ENCODE measurements around the gene PPP1R36.
"Not testable (repeated sequence)": the region's sequence is repeated elsewhere in the genome, so short reads cannot be mapped to it uniquely, and the experiment has no call there.

PPP1R36 gene

DNA sequence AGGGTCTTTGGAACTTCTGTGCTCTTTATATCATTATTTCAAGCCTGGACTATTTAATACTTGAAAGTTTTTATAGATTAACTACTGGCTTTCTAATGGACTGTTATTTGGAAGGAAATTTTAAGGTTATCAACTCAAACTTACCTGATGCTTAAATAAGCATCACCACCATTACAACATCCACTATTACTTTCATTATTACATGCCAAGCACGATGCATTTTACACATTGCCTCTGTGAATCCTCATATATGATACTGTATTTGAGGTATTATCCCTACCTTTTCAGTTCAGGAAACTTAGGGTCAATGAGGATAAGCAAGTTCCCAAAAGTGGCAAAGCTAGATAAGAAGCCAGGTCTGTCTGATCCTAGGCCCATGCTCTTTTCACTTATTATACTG, 32.8 kb upstream of the PPP1R36 start:
- no peak for DNase-seq (ENCODE audit: low read depth, low spot score)

DNA sequence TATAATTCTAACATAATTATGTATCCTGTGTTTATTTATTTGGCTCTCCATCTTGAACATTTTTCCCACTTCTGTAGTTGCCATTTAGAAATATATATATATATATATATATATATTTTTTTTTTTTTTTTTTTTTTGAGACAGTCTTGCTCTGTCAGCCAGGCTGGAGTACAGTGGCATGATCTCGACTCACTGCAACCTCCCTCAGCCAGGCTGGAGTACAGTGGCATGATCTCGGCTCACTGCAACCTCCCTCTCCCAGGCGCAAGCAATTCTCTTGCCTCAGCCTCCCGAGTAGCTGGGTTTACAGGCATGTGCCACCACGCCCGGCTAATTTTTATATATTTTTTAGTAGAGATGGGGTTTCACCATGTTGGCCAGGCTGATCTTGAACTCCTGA, 32.1 kb upstream of the PPP1R36 start:
- DNase-seq (ENCODE audit: low read depth, low spot score); H3K4me3 ChIP-seq (ENCODE audit: low read length): not testable (repeated sequence)

More for the DNA sequence above, 32.8 kb upstream of the PPP1R36 start:
- H3K4me3 ChIP-seq (ENCODE audit: low read length) = no peak overlapping the region

DNA sequence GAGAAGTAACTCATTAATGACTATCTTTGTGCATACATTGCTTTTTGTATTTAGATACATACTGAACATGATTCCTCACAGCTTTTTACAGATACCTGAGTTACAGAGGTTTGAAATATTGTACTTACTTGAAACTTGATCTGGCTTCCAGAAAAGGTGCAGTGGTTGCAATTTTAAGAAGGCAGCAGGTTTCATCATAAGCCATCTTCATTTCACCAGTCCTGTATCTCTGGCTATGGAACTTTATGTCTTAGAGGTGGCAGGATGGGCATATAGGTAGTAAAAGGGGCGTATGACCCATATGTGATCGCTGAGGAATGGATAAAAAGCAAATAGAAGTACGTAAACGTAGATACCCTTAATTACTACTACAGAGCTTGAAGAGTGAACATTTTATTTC, 31.5 kb upstream of the PPP1R36 start:
- H3K4me3 ChIP-seq (ENCODE audit: low read length) = no peak overlapping the region
- no peak for DNase-seq (ENCODE audit: low read depth, low spot score)

- no peak for DNase-seq (ENCODE audit: low read depth, low spot score)
- H3K4me3 ChIP-seq (ENCODE audit: low read length) = no peak overlapping the region
These were observed 29.1 kb upstream of the PPP1R36 start for GRCh38 chr14:64520699-64521098.

GRCh38 chr14:64522591-64523355, 27.0 kb upstream of the PPP1R36 start:
- H3K4me3 ChIP-seq (ENCODE audit: low read length) = no peak overlapping the region
- no peak for DNase-seq (ENCODE audit: low read depth, low spot score)

GRCh38 chr14:64525354-64525753, 24.4 kb upstream of the PPP1R36 start:
- no peak for DNase-seq (ENCODE audit: low read depth, low spot score)
- H3K4me3 ChIP-seq (ENCODE audit: low read length) = no peak overlapping the region

GRCh38 chr14:64531567-64531966, 18.2 kb upstream of the PPP1R36 start:
- no peak overlapping the region for H3K4me3 ChIP-seq (ENCODE audit: low read length)
- no peak for DNase-seq (ENCODE audit: low read depth, low spot score)

DNA sequence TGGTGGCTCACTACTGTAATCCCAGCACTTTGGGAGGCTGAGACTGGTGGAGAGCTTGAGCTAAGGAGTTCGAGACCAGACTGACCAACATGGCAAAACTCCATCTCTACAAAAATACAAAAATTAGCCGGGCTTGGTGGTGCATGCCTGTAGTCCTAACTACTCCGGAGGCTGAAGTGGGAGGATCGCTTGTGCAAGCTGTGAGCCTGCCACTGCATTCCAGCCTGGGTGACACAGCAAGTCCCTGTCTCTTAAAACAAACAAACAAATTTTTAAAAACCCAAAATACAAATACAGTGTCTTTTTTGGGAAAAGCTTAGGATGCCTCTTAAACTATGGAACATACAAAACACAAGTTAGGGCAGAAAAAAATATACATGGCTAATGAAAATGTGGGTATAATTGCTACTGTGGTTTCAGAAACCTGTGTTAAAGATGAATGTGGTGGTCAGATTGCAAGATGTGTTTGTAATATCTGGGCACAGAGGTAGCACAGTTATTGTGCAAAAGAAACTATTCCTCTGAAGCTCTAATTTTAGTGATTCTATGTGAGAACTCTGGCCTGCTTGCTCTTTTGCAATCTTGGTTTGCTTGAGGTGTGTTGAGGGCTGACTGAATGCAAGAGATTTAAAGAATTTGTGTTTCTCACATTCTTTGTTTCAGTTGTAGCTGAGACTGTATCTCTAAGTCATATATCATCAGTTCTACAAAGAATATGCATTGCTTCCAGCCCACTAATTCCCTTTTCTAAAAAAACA, 13.1 kb upstream of the PPP1R36 start:
- DNase-seq (ENCODE audit: low read depth, low spot score) = no peak
- H3K4me3 ChIP-seq (ENCODE audit: low read length) = no peak overlapping the region

DNA sequence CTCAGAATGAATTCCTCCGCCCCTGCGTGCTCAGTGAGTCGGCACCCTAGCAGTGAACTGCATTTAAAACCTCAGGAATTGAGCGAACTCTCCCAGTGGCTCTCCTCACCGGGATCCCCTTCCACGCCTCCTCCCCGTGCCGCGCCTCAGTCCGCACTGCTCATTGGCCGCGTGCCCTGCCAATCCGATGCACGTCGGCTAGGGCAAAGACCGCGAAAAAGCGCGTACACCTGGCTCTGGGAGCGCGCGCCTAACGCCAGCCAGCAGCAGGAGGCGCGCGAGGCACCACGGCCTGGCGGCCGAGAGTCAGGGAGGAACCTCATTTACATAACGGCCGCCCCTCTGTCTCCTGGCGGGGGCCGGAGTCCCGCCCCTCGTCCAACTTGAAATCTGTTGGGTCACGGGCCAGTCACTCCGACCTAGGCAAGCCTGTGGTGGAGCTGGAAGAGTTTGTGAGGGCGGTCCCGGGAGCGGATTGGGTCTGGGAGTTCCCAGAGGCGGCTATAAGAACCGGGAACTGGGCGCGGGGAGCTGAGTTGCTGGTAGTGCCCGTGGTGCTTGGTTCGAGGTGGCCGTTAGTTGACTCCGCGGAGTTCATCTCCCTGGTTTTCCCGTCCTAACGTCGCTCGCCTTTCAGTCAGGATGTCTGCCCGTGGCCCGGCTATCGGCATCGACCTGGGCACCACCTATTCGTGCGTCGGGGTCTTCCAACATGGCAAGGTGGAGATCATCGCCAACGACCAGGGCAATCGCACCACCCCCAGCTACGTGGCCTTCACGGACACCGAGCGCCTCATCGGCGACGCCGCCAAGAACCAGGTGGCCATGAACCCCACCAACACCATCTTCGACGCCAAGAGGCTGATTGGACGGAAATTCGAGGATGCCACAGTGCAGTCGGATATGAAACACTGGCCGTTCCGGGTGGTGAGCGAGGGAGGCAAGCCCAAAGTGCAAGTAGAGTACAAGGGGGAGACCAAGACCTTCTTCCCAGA, 9.3 kb upstream of the PPP1R36 start, which contains the start of gene HSPA2:
TSS of gene HSPA2 (plus strand) at position 534 of the 995 bp plus-strand sequence. CDS start at position 643, 109 bp downstream.
- peak within 1 kb of the TSS; percentile 70 for H3K4me3 ChIP-seq (ENCODE audit: low read length)
- DNase-seq (ENCODE audit: low read depth, low spot score) = peak; percentile 90

GRCh38 chr14:64541261-64541971, 8.3 kb upstream of the PPP1R36 start:
- no peak for DNase-seq (ENCODE audit: low read depth, low spot score)
- H3K4me3 ChIP-seq (ENCODE audit: low read length) = no peak overlapping the region

GRCh38 chr14:64541972-64542835, 7.6 kb upstream of the PPP1R36 start:
- no peak for DNase-seq (ENCODE audit: low read depth, low spot score)
- H3K4me3 ChIP-seq (ENCODE audit: low read length) = no peak overlapping the region

- no peak for DNase-seq (ENCODE audit: low read depth, low spot score)
- no peak overlapping the region for H3K4me3 ChIP-seq (ENCODE audit: low read length)
These were observed 6.9 kb upstream of the PPP1R36 start for GRCh38 chr14:64542836-64543201.

GRCh38 chr14:64544607-64545312, 5.0 kb upstream of the PPP1R36 start:
- no peak overlapping the region for H3K4me3 ChIP-seq (ENCODE audit: low read length)
- DNase-seq (ENCODE audit: low read depth, low spot score) = no peak

GRCh38 chr14:64549016-64549415, 745 bp upstream of the PPP1R36 start:
- no peak for DNase-seq (ENCODE audit: low read depth, low spot score)

DNA sequence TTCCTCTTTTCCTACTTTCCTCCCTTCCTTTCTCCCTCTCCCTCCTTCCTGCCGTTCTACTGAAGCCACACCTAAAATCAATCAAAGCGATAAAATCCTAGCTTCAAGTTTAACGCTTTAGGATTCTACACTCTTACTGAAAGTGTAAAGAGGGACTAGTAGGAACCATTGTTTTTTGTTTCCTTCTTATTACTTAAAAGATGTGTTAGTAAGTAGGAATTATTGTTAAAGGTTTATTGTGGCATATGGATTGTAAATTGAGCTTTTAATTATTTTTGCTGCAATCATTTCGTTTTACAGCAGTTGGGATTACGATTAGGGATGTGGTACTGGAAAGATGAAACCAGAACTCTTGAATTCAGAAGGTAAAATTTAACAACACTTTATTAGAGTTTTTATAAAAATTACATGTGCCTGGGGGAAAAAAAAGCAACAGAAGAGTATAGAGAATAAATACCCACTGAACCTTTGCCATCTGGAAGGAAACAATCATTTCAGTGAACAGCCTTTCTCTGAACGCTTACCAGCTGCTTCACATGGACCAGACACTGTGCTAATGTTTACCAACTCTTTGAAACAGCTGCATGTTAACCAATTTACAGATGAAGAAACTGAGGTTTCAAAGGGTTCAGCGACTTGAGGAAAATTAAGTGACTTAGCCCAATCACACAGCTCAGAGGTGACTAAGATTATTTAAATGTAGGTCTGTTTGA, 1.0 kb downstream of the PPP1R36 start:
- no peak overlapping the region for H3K4me3 ChIP-seq (ENCODE audit: low read length)
- no peak for DNase-seq (ENCODE audit: low read depth, low spot score)

More at GRCh38 chr14:64549016-64549415, 745 bp upstream of the PPP1R36 start:
- no peak overlapping the region for H3K4me3 ChIP-seq (ENCODE audit: low read length)

DNA sequence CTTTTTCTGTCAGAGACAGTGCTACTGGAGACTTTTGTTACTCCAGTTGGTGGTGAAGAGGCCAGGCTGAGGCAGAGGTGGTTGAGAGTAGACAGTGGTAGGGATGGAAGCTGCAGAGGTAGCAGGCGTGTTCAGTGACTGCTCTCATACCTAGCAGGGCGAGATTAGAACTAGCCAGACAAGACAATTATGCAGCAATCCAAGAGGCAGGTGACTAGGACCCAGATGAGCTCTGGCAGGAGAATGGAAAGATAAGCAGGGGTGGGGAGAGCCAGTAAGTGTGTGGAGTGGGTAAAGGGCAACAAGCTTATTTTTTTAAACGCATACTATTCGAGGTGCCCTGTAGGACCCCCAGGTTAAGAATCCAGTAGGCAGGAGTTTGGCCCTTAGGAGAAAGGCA, 4.8 kb downstream of the PPP1R36 start:
- H3K4me3 ChIP-seq (ENCODE audit: low read length) = no peak overlapping the region
- DNase-seq (ENCODE audit: low read depth, low spot score) = no peak

DNA sequence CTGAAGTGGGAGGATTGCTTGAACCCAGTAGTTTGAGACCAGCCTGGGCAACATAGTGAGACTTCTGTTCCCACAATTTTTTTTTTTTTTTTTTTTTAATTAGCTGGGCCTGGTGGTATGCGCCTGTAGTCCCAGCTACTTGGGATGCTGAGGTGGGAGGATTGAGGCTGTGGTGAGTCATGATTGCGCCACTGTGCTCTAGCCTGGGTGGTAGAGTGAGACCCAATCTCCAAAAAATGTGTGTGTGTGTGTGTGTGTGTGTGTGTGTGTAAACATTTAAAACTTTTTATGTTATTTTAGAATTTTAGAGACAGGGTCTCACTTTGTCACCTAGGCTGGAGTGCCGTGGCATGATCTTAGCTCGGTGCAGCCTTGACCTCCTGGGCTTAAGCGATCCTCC, 6.8 kb downstream of the PPP1R36 start:
- DNase-seq (ENCODE audit: low read depth, low spot score) = no peak
- no peak overlapping the region for H3K4me3 ChIP-seq (ENCODE audit: low read length)

All from Jurkat, Clone E6-1 (cell line).